ENCODE measurements around the gene MRPL53. TPM values are rescaled to one million over a fixed set of nuclear protein-coding genes. Genes with fewer than 3 reads are reported as not detected.

MRPL53 gene
- total RNA-seq, 1 donor from 2014 or later: 37.7 TPM

DNA sequence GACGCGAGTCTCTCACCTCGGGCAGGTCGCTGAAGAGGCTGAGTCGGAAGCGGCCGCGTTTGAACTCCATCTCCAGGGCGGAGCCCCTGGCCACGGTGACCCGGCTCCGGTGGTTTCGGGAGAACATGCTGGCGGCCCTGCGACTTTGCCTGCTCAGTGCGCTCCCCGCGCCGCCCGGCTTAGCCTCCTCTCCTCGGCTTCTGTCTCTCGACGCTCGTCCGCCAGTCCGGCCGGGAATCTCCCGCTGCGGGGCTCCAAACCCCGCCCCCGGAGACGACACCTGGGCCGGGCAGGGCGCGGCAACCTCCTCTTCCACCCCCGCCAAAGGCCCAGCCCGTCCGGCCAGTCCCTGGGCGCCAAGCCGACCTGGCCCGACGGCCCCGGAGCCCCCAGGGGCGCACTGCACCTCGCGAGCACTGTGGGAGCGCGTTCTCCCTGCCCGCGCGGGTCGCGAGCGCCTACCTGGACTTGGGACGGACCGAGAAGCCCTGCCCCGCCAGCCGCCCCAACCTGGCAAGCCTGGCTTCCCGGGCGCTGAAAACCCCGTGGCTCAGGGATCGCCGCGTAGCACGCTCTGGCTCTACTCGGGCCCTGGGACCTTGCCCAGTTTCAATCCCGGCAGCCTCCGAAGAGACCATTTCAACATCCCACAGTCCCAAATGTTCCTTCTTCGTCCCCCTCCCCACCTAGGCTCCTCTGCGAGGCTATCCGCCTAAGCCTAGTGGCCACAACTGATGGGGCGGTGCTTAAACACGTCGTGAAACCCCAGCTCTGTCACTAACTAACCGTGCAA, 30.6 kb downstream of the MRPL53 start, which contains the start of gene RTKN:
TSS of gene RTKN (minus strand) at position 248 of the 793 bp plus-strand sequence. CDS start at position 127, 121 bp downstream.
- Histone ChIP-seq H3K27me3 (no peaks in the 10 kb centered on the region), H3K4me3 (peak within 1 kb of the TSS; percentile 68), H3K36me3 (no peaks in the 10 kb centered on the region), H3K4me1 (peaks cover 12 to 30% of the 10 kb centered on the region in 2 donors), H3K9me3 (no peaks in the 10 kb centered on the region), H3K27ac (peak within 1 kb of the TSS; percentile 77 to 86)
- TF ChIP-seq, protein P1, sequence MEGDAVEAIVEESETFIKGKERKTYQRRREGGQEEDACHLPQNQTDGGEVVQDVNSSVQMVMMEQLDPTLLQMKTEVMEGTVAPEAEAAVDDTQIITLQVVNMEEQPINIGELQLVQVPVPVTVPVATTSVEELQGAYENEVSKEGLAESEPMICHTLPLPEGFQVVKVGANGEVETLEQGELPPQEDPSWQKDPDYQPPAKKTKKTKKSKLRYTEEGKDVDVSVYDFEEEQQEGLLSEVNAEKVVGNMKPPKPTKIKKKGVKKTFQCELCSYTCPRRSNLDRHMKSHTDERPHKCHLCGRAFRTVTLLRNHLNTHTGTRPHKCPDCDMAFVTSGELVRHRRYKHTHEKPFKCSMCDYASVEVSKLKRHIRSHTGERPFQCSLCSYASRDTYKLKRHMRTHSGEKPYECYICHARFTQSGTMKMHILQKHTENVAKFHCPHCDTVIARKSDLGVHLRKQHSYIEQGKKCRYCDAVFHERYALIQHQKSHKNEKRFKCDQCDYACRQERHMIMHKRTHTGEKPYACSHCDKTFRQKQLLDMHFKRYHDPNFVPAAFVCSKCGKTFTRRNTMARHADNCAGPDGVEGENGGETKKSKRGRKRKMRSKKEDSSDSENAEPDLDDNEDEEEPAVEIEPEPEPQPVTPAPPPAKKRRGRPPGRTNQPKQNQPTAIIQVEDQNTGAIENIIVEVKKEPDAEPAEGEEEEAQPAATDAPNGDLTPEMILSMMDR (IDR thresholded peaks at IDR 0.05): no peak
- no peak for DNase-seq (ENCODE audit: low spot score in 2 of 2)
- intact Hi-C loops (cut with DNase I): no loop called here

DNA sequence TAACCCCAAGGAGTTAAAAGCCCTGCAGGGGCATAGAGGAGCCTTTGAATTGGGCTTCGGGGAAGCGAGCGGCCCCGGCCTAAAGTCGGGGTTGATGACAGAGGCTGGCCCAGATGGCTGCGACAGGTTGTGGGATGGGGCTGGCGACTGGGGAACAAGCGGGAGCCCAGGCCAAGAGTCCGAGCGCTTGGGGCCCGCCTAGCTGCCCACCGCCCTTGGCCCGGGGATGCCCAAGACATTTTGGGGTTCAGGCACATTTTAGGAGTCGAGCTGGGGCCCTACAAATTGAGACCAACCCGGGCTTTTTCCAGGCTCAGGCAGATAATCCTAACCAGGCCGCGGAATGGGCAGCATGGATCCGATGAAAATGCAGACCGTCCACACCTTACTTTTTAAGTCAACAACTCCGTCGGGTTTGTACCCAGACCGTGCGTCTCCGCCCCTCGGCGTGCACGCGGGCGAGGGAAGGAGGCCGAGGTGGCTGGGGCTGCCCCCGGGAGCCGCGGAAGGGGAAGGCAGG, 31.2 kb downstream of the MRPL53 start:
- intact Hi-C loops (cut with DNase I): no loop called here
- Histone ChIP-seq H3K4me1 (peaks cover 12 to 30% of the 10 kb centered on the region in 2 donors), H3K27me3 (no peaks in the 10 kb centered on the region), H3K4me3 (peak overlapping the region; percentile 68), H3K36me3 (no peaks in the 10 kb centered on the region), H3K27ac (peak overlapping the region; percentile 77 to 86), H3K9me3 (no peaks in the 10 kb centered on the region)
- TF ChIP-seq, protein P1 (IDR thresholded peaks at IDR 0.05): no peak
- DNase-seq (ENCODE audit: low spot score in 2 of 2): no peak

DNA sequence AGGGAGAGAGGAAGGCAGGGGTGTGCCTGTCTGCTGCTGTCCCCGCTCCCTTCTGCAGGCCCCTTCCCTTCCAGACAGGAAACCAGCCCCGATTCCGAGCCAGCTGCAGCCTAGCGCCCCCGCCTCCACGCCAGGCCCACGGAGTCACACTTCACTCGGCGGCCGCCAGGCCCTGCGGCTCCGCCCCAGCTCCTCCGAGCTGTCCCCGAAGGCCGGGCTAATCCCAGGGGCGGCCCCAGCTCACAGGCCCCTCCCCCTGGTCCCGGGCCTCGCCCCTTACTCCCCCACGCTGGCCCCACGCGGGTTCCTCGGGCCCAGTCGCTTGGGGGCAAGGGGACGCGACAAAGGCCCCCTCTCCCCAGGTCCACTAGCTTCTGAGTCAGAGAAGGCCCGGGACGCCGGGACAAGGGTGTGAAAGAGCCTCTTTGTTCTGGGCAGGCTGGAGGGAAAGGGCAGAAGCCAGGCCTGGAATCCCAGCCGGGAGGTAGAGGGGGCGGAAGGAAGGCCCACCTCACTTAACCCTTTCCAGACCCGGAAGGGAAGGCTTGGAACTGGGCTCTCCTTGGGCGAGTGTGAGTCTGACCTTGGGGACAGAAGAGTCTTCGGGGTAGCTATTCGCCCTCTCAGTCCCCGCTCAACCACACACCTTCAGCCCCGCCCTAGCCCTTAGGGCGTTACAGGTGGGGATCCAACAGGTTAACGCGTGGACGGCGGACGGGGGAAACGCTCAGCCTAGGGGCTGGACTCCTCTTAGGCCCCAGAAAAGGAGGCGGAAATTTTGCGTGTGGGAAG, 31.9 kb downstream of the MRPL53 start:
- peaks cover 12 to 30% of the 10 kb centered on the region in 2 donors for H3K4me1 ChIP-seq
- H3K27me3 ChIP-seq: no peaks in the 10 kb centered on the region
- H3K27ac ChIP-seq: peak overlapping the region; percentile 77 to 86
- TF ChIP-seq, protein P1 (IDR thresholded peaks at IDR 0.05): peak; percentile 32 to 48 (median 38)
- intact Hi-C loops (cut with DNase I): loop anchor here (1.0 kb wide), 1 partner anchor 19 kb away; the partner anchor contains the start of genes C2orf81 and WDR54
- peak in 1 of 2 donors; percentile 89 for DNase-seq (ENCODE audit: low spot score in 2 of 2)
- H3K36me3 ChIP-seq: no peaks in the 10 kb centered on the region
- peak overlapping the region; percentile 68 for H3K4me3 ChIP-seq
- H3K9me3 ChIP-seq: no peaks in the 10 kb centered on the region

DNA sequence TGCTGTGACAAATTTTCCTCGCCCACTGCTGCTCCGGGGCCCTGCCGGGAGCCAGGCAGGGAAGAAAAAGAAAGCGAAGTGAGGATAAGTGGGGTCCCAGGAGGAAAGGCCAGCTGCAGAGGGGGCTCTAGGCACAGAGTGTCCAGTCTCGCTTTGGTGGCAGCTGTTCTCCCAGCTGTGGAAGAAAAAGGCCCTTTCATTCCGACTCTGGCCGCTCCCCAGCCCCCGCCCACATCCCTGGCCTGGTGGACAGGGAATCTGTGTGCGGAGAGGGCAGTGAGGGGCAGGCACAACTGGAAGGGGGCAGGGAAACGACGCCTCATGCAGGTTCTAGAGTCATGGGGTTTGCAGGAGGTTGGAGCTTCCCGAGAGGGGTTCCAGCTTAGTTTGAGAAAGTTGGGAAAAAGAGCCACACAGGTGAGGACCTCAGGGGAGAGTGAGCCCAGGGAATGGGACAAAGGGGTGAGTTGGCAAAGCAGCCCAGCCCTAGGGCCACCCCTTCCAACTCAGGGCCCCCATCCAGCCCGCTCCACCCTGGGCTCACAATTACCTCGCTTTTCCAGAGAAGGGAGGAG, 32.6 kb downstream of the MRPL53 start:
- peaks cover 12 to 30% of the 10 kb centered on the region in 2 donors for H3K4me1 ChIP-seq
- intact Hi-C loops (cut with DNase I): loop anchor here (1.0 kb wide), 1 partner anchor 19 kb away; the partner anchor contains the start of genes C2orf81 and WDR54
- no peaks in the 10 kb centered on the region for H3K27me3 ChIP-seq
- H3K27ac ChIP-seq: peak overlapping the region; percentile 77 to 86
- TF ChIP-seq, protein P1 (IDR thresholded peaks at IDR 0.05): no peak
- DNase-seq (ENCODE audit: low spot score in 2 of 2): peak in 1 of 2 donors; percentile 72
- H3K9me3 ChIP-seq: no peaks in the 10 kb centered on the region
- H3K4me3 ChIP-seq: peak overlapping the region; percentile 68
- H3K36me3 ChIP-seq: no peaks in the 10 kb centered on the region

DNA sequence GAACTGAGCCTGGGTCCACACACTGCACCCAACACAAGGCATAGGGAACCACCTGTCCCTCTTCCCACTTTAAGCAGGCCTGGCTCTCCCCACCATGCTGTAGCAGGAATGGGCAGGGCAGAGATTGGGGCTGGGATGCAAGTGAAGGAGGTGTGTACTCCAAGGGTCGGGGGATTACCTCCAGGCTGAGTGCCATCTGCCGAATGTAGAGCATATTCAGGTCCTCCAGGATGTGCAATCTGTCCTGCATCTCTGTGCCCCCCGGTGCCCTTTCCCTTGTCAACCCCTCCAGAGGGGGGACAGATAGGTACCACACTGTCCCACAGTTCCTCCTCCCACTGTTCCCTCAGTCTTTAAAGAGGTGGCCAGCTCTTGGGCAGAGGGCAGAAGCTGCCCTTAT, 33.1 kb downstream of the MRPL53 start:
- H3K36me3 ChIP-seq: no peaks in the 10 kb centered on the region
- H3K4me3 ChIP-seq: peak overlapping the region; percentile 68
- H3K27me3 ChIP-seq: no peaks in the 10 kb centered on the region
- H3K27ac ChIP-seq: peak overlapping the region; percentile 77 to 86
- H3K4me1 ChIP-seq: peaks cover 12 to 30% of the 10 kb centered on the region in 2 donors
- H3K9me3 ChIP-seq: no peaks in the 10 kb centered on the region
- intact Hi-C loops (cut with DNase I): no loop called here
- DNase-seq (ENCODE audit: low spot score in 2 of 2): no peak
- TF ChIP-seq, protein P1 (IDR thresholded peaks at IDR 0.05): no peak

Data from ascending aorta (tissue), 2 donors.